WTC11 (cell line): ENCODE data around the gene KLK2. TPM values are rescaled to one million over a fixed set of nuclear protein-coding genes. Genes with fewer than 3 reads are reported as not detected.
A peak's percentile ranks its signal among the peaks of the same experiment; 100 is the strongest.

Experiments
- ATAC-seq: fragments of 200-7000 bp; cut with Tn5 transposase; 2 replicates; pipeline ENCODE4 v1.10.0; 2021; ENCODE audit warnings: mild to moderate bottlenecking, moderate library complexity
- CTCF ChIA-PET: fragments of 300-600 bp; sonication (Branson Sonifier 250); formaldehyde crosslinking; loops from one replicate; lab custom pipeline; 2021; ENCODE audit warnings: antibody characterized with exemption; lab: Charles Lee
- POLR2A ChIA-PET: fragments of 350-600 bp; sonication (Branson Sonifier 250); formaldehyde crosslinking; loops from one replicate; lab custom pipeline; 2021; ENCODE audit warnings: antibody characterized with exemption; lab: Charles Lee
- DNase-seq: peaks from one replicate; pipeline ENCODE4 v3.0.0; 2021; ENCODE audit warnings: low spot score
- H3K27ac Mint-ChIP-seq: 2 replicates; pipeline ENCODE4 v1.8.0; 2021; ENCODE audit warnings: mixed read lengths
- H3K27me3 Mint-ChIP-seq: 2 replicates; pipeline ENCODE4 v1.8.0; 2021; ENCODE audit warnings: low read depth, mild to moderate bottlenecking, moderate library complexity, mixed read lengths
- H3K36me3 Mint-ChIP-seq: 2 replicates; pipeline ENCODE4 v1.8.0; 2021; ENCODE audit warnings: mixed read lengths
- H3K4me1 Mint-ChIP-seq: 2 replicates; pipeline ENCODE4 v1.8.0; 2022; ENCODE audit warnings: mixed read lengths
- H3K4me3 Mint-ChIP-seq: 2 replicates; pipeline ENCODE4 v1.8.0; 2021; ENCODE audit warnings: mild to moderate bottlenecking, moderate library complexity, mixed read lengths
- H3K9me3 Mint-ChIP-seq: 2 replicates; pipeline ENCODE4 v1.8.0; 2021; ENCODE audit warnings: mixed read lengths
- AFF4 ChIP-seq: sonication (generic); formaldehyde crosslinking; IDR thresholded peaks from 2 replicates; pipeline ENCODE4 v1.8.1; 2023; ENCODE audit warnings: mild to moderate bottlenecking, missing genetic modification reagents, borderline replicate concordance
- ERG ChIP-seq: fragments of 250-450 bp; sonication (Bioruptor Pico); IDR thresholded peaks from 2 replicates; pipeline ENCODE4 v1.8.0; 2021; ENCODE audit warnings: mild to moderate bottlenecking
- GABPB1 ChIP-seq: sonication (generic); formaldehyde crosslinking; IDR thresholded peaks from 2 replicates; pipeline ENCODE4 v1.8.1; 2023; ENCODE audit warnings: mild to moderate bottlenecking, missing genetic modification reagents
- HMGXB4 ChIP-seq: sonication (generic); formaldehyde crosslinking; IDR thresholded peaks from 2 replicates; pipeline ENCODE4 v1.8.1; 2023; ENCODE audit warnings: mild to moderate bottlenecking, moderate library complexity, missing genetic modification reagents
- MAX ChIP-seq: sonication (generic); formaldehyde crosslinking; IDR thresholded peaks from 2 replicates; pipeline ENCODE4 v1.8.0; 2022; ENCODE audit warnings: mild to moderate bottlenecking, missing genetic modification reagents
- MYBL2 ChIP-seq: sonication (generic); formaldehyde crosslinking; IDR thresholded peaks from 2 replicates; pipeline ENCODE4 v1.8.1; 2023; ENCODE audit warnings: mild to moderate bottlenecking, moderate library complexity, missing genetic modification reagents
- NFATC4 ChIP-seq: fragments of 250-450 bp; sonication (Bioruptor Pico); IDR thresholded peaks from 2 replicates; pipeline ENCODE4 v1.9.0; 2021; ENCODE audit warnings: mild to moderate bottlenecking
- NFYB ChIP-seq: sonication (generic); formaldehyde crosslinking; conservative IDR thresholded peaks from 2 replicates; pipeline ENCODE4 v1.8.0; 2022; ENCODE audit warnings: low read depth, missing genetic modification reagents
- NR1H2 ChIP-seq: sonication (generic); formaldehyde crosslinking; IDR thresholded peaks from 2 replicates; pipeline ENCODE4 v1.9.0; 2021; ENCODE audit warnings: mild to moderate bottlenecking, moderate library complexity, missing genetic modification reagents
- NR3C1 ChIP-seq: sonication (generic); formaldehyde crosslinking; conservative IDR thresholded peaks from 2 replicates; pipeline ENCODE4 v1.8.1; 2023; ENCODE audit warnings: low read depth, mild to moderate bottlenecking, missing genetic modification reagents
- OVOL2 ChIP-seq: fragments of 250-450 bp; sonication (Bioruptor Pico); IDR thresholded peaks from 2 replicates; pipeline ENCODE4 v1.9.0; 2021; ENCODE audit warnings: mild to moderate bottlenecking, borderline replicate concordance
- PRDM15 ChIP-seq: sonication (generic); formaldehyde crosslinking; IDR thresholded peaks from 2 replicates; pipeline ENCODE4 v1.8.0; 2022; ENCODE audit warnings: missing genetic modification reagents
- RELA ChIP-seq: sonication (generic); formaldehyde crosslinking; IDR thresholded peaks from 2 replicates; pipeline ENCODE4 v1.8.1; 2022; ENCODE audit warnings: missing genetic modification reagents, mild to moderate bottlenecking, borderline replicate concordance
- SOX15 ChIP-seq: fragments of 250-450 bp; sonication (Bioruptor Pico); IDR thresholded peaks from 2 replicates; pipeline ENCODE4 v1.9.0; 2021; ENCODE audit warnings: mild to moderate bottlenecking
- ZNF396 ChIP-seq: fragments of 250-450 bp; sonication (Bioruptor Pico); IDR thresholded peaks from 2 replicates; pipeline ENCODE4 v1.8.0; 2021; ENCODE audit warnings: mild to moderate bottlenecking, moderate library complexity, borderline replicate concordance
- ZNF416 ChIP-seq: fragments of 250-450 bp; sonication (Bioruptor Pico); IDR thresholded peaks from 2 replicates; pipeline ENCODE4 v1.9.0; 2021; ENCODE audit warnings: mild to moderate bottlenecking, inconsistent platforms
- ZNF512 ChIP-seq: sonication (generic); formaldehyde crosslinking; IDR thresholded peaks from 2 replicates; pipeline ENCODE4 v1.8.1; 2022; ENCODE audit warnings: missing genetic modification reagents, borderline replicate concordance
- total RNA-seq: library from RNA; stranded (reverse); gene quantifications from 3 replicates; pipeline ENCODE4 v1.2.3, GENCODE V29; 2021

Gene KLK2
- total RNA-seq, 1 experiment from 2014 or later, result not detected

GRCh38 chr19:50858886-50859285, 14.4 kb upstream of the KLK2 start:
- H3K36me3 Mint-ChIP-seq, result peaks cover 15% of the 10 kb centered on the region
- TF ChIP-seq NFATC4 (CRISPR knock-in tag) (no peak), MAX (peak; percentile 42; the same call in 1 of the 2 replicates)
- TF ChIP-seq, all 79 proteins: peak for 1

GRCh38 chr19:50859849-50860248, 13.4 kb upstream of the KLK2 start:
- ATAC-seq, result no peak
- H3K4me1 Mint-ChIP-seq, result peaks cover 18% of the 10 kb centered on the region
- no peak overlapping the region for H3K4me3 Mint-ChIP-seq
- ChIA-PET CTCF (no interaction called here), POLR2A (no interaction called here)
- H3K27ac Mint-ChIP-seq, result no peak overlapping the region
- peaks cover 59% of the 10 kb centered on the region for H3K27me3 Mint-ChIP-seq
- TF ChIP-seq NFYB, result no peak
- no peak for TF ChIP-seq ZNF512 (CRISPR knock-in tag)
- TF ChIP-seq RELA, result no peak
- no peak for TF ChIP-seq AFF4 (CRISPR knock-in tag)
- TF ChIP-seq HMGXB4 (CRISPR knock-in tag), result no peak
- TF ChIP-seq NR3C1 (CRISPR knock-in tag), result no peak
- TF ChIP-seq GABPB1, result no peak
- no peak for TF ChIP-seq NR1H2 (CRISPR knock-in tag)
- TF ChIP-seq SOX15 (CRISPR knock-in tag), result no peak
- no peak for TF ChIP-seq OVOL2
- peaks cover 15% of the 10 kb centered on the region for H3K36me3 Mint-ChIP-seq
- no peak for DNase-seq
- H3K9me3 Mint-ChIP-seq, result peaks cover 30% of the 10 kb centered on the region

More at GRCh38 chr19:50858886-50859285, 14.4 kb upstream of the KLK2 start:
- CTCF ChIA-PET, result interaction anchor here (0.6 to 0.7 kb wide), 2 partner anchors 149 to 267 kb away, joined by 3 to 4 read pairs; no protein-coding TSS in a partner anchor
- Mint-ChIP-seq H3K4me3 (no peak overlapping the region; the same call in 1 of the 2 replicates), H3K4me1 (peaks cover 18% of the 10 kb centered on the region), H3K27ac (peak overlapping the region; percentile 17; the same call in 1 of the 2 replicates), H3K27me3 (peaks cover 62% of the 10 kb centered on the region), H3K9me3 (peaks cover 30% of the 10 kb centered on the region)
- ATAC-seq (peak; percentile 95), DNase-seq (peak; percentile 61)
- POLR2A ChIA-PET, result no interaction called here

GRCh38 chr19:50861010-50861409, 12.2 kb upstream of the KLK2 start:
- peaks cover 18% of the 10 kb centered on the region for H3K4me1 Mint-ChIP-seq
- DNase-seq (no peak), ATAC-seq (no peak)
- ChIA-PET CTCF (interaction anchor here (0.6 to 1.4 kb wide), 2 partner anchors 156 to 393 kb away, joined by 3 to 4 read pairs; no protein-coding TSS in a partner anchor), POLR2A (no interaction called here)
- H3K27ac Mint-ChIP-seq, result no peak overlapping the region
- no peak overlapping the region for H3K4me3 Mint-ChIP-seq
- H3K9me3 Mint-ChIP-seq, result peaks cover 30% of the 10 kb centered on the region
- H3K27me3 Mint-ChIP-seq, result peaks cover 59% of the 10 kb centered on the region
- H3K36me3 Mint-ChIP-seq, result peaks cover 15% of the 10 kb centered on the region
- TF ChIP-seq ZNF416 (CRISPR knock-in tag), result no peak
- TF ChIP-seq ZNF396, result no peak
- TF ChIP-seq PRDM15, result no peak
- no peak for TF ChIP-seq MYBL2
- TF ChIP-seq ERG (CRISPR knock-in tag), result no peak
